ENCODE measurements around the gene FEM1A.
"Not testable (repeated sequence)": the region's sequence is repeated elsewhere in the genome, so short reads cannot be mapped to it uniquely, and the experiment has no call there.

The FEM1A gene

DNA sequence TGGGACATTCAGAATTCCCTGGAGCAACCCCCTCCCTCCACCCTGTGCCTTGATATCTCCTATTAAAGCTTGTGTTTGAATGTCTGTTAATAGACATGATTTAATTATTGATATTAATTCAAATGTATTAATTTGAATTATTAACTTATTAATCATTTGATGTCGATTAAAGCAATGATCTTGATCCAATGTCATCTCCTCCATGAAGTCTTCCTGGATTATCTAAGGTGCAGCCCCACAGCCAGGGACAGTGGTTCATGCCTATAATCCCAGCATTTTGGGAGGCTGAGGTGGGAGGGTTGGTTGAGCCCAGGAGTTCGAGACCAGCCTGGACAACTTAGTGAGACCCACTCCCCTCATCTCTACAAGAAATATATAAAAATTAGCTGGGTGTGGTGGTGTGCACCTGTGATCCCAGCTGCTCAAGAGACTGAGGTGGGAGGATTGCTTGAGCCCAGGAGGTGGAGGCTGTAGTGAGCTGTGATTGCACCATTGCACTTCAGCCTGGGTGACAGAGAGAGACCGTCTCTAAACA is 9.6 kb downstream of the FEM1A start:
- Histone ChIP-seq H3K27me3 (ENCODE audit: control insufficient read depth, insufficient read depth, low read length) (no peaks in the 10 kb centered on the region), H3K9me3 (ENCODE audit: control insufficient read depth, insufficient read depth, low read length) (no peaks in the 10 kb centered on the region), H3K36me3 (ENCODE audit: control insufficient read depth, insufficient read depth, low read length) (no peaks in the 10 kb centered on the region), H3K9ac (ENCODE audit: low read depth, low read length) (no peak overlapping the region), H3K4me1 (ENCODE audit: control insufficient read depth, insufficient read depth, low read length) (no peaks in the 10 kb centered on the region), H3K4me3 (ENCODE audit: low read depth, low read length) (no peak overlapping the region)

DNA sequence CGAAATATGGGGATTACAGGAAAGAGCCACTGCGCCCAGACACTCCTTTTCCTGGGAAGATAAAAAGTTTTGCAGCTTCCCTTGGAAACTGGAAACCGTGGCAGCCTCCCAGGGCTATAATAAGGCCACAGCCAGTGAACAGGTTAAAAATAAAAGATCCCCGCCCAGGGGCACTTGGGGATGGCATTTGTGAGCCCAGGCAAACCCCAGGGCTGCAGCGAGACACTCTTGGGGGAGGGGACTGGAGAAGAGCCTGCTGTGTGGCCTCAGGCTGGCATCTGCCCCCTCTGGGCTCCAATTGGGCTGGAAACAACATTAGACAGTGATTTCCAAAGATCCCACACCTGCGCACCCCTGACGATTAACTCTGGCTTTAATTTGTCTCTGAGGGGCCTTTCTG is 11.2 kb downstream of the FEM1A start:
- Histone ChIP-seq H3K4me1 (ENCODE audit: control insufficient read depth, insufficient read depth, low read length) (no peaks in the 10 kb centered on the region), H3K4me3 (ENCODE audit: low read depth, low read length) (no peak overlapping the region), H3K9ac (ENCODE audit: low read depth, low read length) (no peak overlapping the region), H3K27me3 (ENCODE audit: control insufficient read depth, insufficient read depth, low read length) (no peaks in the 10 kb centered on the region), H3K9me3 (ENCODE audit: control insufficient read depth, insufficient read depth, low read length) (no peaks in the 10 kb centered on the region), H3K36me3 (ENCODE audit: control insufficient read depth, insufficient read depth, low read length) (no peaks in the 10 kb centered on the region)

DNA sequence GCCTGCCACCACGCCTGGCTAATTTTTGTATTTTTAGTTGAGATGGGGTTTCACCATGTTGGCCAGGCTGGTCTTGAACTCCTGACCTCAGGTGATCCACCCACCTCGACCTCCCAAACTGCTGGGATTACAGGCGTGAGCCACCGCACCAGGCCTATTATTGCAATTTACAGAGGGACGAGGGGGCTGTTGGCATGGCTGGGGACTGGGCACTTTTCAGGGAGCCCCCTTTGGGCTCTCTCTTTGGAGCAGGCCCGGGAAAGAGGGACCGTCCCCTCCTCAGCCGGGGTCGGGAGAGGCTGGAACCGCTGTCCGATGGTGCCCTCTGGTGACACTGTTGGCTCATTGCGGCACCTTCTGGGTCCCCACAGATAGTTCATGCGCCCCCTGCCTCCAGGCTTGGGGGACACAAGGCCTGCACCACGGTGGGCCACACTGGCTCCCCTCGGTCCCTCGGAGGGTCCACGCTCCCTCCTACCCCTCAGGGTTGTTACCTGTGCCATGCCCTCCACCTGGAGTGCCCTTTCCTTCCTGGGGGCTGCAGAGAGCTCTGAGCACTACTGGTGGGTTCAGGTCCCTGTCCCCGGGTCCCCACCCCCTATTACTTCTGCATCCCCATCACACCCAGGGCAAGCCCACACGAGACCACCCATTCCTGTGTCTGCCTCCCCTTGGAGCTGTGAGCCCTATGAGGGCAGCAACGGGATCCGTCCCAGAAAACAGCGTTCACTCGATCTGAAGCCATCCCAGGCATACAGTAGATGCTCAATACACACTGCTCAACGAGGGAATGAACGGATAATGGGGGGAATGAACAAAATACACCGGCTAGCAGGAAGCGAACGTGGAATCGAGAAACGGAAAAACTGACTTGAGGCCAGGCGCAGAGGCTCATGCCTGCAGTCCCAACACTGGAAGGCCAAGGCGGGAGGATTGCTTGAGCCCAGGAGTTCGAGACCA is 12.5 kb downstream of the FEM1A start:
- H3K36me3 ChIP-seq (ENCODE audit: control insufficient read depth, insufficient read depth, low read length): no peaks in the 10 kb centered on the region
- H3K4me1 ChIP-seq (ENCODE audit: control insufficient read depth, insufficient read depth, low read length): no peaks in the 10 kb centered on the region
- H3K9ac ChIP-seq (ENCODE audit: low read depth, low read length): no peak overlapping the region
- H3K27me3 ChIP-seq (ENCODE audit: control insufficient read depth, insufficient read depth, low read length): no peaks in the 10 kb centered on the region
- no peaks in the 10 kb centered on the region for H3K9me3 ChIP-seq (ENCODE audit: control insufficient read depth, insufficient read depth, low read length)
- no peak overlapping the region for H3K4me3 ChIP-seq (ENCODE audit: low read depth, low read length)

DNA sequence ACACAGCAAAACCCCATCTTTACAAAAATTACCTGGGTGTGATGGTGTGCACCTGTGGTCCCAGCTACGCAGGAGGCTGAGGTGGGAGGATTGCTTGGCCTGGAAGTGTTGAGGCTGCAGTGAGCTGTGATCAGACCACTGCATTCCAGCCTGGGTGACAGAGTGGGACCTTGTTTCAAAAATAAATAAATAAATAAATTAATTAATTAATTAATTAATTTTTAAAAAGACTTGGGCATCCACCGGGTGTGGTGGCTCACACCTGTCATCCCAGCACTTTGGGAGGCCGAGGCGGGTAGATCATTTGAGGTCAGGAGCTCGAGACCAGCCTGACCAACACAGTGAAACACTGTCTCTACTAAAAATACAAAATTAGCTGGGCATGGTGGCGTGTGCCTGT is 13.6 kb downstream of the FEM1A start:
- H3K9ac ChIP-seq (ENCODE audit: low read depth, low read length); H3K27me3 ChIP-seq (ENCODE audit: control insufficient read depth, insufficient read depth, low read length): not testable (repeated sequence)

DNA sequence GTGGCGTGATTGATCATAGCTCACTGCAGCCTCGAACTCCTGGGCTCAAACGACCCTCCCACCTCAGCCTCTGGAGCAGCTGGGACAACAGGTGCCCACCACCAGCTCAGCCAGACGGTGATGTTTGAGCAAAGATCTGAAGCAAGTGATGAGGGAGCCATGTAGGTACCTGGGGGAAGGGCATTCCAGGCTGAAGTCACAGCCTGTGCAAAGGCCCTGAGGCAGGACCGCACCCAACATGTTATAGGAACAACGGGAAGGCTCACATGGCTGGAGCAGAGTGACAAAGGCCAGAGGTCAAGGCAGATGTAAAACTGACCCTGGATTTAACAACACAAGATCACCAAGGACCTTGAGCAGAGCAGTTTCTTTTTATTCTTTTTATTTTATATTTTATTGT is 14.8 kb downstream of the FEM1A start:
- H3K9ac ChIP-seq (ENCODE audit: low read depth, low read length): no peak overlapping the region
- H3K36me3 ChIP-seq (ENCODE audit: control insufficient read depth, insufficient read depth, low read length): no peaks in the 10 kb centered on the region
- H3K4me1 ChIP-seq (ENCODE audit: control insufficient read depth, insufficient read depth, low read length): no peaks in the 10 kb centered on the region
- no peaks in the 10 kb centered on the region for H3K27me3 ChIP-seq (ENCODE audit: control insufficient read depth, insufficient read depth, low read length)
- H3K9me3 ChIP-seq (ENCODE audit: control insufficient read depth, insufficient read depth, low read length): no peaks in the 10 kb centered on the region
- no peak overlapping the region for H3K4me3 ChIP-seq (ENCODE audit: low read depth, low read length)

More for the DNA sequence above, 13.6 kb downstream of the FEM1A start:
- H3K4me3 ChIP-seq (ENCODE audit: low read depth, low read length); H3K4me1 ChIP-seq (ENCODE audit: control insufficient read depth, insufficient read depth, low read length); H3K36me3 ChIP-seq (ENCODE audit: control insufficient read depth, insufficient read depth, low read length); H3K9me3 ChIP-seq (ENCODE audit: control insufficient read depth, insufficient read depth, low read length): not testable (repeated sequence)

DNA sequence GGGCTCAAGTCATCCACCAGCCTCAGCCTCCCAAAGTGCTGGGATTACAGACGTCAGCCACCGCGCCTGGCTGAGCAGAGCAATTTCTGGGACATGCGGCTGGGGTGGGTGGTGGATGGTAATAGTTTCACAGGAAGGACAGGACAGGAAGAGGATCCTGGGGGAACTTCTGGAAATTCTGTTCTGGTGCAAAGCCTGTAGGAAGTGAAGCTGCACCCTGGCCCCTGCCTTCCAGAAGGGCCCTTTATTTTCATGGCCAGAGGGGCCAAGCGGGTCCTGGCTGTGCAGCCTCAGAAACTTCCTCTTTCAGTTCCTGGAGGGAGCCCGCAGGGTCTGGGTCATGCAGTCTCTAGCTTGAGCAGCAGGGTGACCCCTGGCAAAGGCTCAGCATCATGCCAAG is 15.7 kb downstream of the FEM1A start:
- Histone ChIP-seq H3K27me3 (ENCODE audit: control insufficient read depth, insufficient read depth, low read length) (no peaks in the 10 kb centered on the region), H3K36me3 (ENCODE audit: control insufficient read depth, insufficient read depth, low read length) (no peaks in the 10 kb centered on the region), H3K9ac (ENCODE audit: low read depth, low read length) (no peak overlapping the region), H3K4me3 (ENCODE audit: low read depth, low read length) (no peak overlapping the region), H3K9me3 (ENCODE audit: control insufficient read depth, insufficient read depth, low read length) (no peaks in the 10 kb centered on the region), H3K4me1 (ENCODE audit: control insufficient read depth, insufficient read depth, low read length) (no peaks in the 10 kb centered on the region)

DNA sequence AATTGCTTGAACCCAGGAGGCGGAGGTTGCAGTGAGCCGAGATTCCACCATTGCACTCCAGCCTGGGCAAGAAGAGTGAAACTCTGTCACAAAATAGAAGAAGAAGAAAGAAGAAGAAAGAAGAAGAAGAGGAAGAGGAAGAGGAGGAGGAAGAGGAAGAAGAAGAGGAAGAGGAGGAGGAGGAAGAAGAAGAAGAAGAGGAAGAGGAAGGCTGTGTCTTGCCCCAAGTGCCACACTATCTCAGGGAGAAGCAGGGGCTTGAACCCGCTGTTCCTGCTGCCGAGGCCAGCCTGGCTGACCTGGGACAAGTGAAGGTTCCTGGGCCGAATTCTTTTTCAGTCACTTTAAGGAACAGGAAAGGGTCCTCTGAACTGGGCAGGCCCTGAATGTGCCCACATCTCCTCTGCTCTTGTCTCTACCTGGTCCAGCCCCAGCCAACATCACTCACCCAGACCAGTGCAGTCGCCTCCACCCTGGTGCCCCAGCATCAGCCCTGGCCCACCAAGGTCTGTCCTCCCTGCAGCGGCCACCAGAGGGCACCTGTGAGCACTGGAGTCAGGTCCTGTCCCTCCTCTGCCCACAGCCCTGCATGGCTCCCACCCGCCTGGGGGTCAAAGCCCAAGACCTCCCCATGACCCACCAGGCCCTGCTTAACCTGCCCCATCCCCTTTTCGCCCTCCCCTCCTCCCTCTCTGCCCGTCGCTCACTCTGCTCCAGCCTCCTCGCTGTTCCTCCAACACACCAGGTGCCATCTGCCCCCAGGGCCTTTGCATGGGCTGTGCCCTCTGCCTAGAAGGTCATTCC is 20.0 kb downstream of the FEM1A start:
- Histone ChIP-seq H3K27me3 (ENCODE audit: control insufficient read depth, insufficient read depth, low read length) (peaks cover 1% of the 10 kb centered on the region), H3K4me1 (ENCODE audit: control insufficient read depth, insufficient read depth, low read length) (no peaks in the 10 kb centered on the region), H3K36me3 (ENCODE audit: control insufficient read depth, insufficient read depth, low read length) (peaks cover under 1% of the 10 kb centered on the region), H3K9ac (ENCODE audit: low read depth, low read length) (no peak overlapping the region), H3K4me3 (ENCODE audit: low read depth, low read length) (no peak overlapping the region), H3K9me3 (ENCODE audit: control insufficient read depth, insufficient read depth, low read length) (no peaks in the 10 kb centered on the region)

DNA sequence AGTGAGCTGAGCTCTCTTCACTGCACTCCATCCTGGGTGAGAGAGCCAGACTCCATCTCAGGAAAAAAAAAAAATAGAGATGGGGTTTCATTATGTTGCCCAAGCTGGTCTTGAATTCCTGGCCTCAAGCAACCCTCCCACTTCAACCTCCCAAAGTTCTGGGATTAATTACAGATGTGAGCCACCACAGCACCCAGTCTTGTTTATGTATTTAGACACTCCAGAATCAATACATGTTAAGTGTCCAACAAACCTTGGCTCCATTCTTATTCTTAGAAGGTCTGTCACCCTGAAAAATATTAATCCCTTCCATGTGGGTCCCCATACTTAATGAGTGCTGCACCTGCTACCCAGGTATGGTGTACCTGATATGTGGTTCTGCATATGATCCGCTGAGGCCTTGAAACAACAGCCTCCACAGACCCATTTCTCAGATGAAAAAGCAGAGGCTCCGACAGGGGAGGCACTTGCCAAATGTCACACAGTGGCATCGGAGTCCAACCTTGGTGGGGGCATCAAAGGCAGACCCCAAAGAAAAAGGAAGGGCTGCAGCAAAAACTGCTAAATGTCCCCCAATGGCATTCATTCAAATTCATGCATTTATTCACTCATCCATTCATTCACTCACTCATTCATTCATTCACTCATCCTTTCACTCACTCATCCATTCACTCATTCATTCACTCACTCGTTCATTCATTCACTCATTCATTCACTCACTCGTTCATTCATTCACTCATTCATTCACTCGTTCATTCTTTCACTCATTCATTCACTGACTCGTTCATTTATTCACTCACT is 23.3 kb downstream of the FEM1A start:
- H3K36me3 ChIP-seq (ENCODE audit: control insufficient read depth, insufficient read depth, low read length): peaks cover 4% of the 10 kb centered on the region
- H3K9ac ChIP-seq (ENCODE audit: low read depth, low read length): no peak overlapping the region
- H3K27me3 ChIP-seq (ENCODE audit: control insufficient read depth, insufficient read depth, low read length): peaks cover 4% of the 10 kb centered on the region
- H3K4me1 ChIP-seq (ENCODE audit: control insufficient read depth, insufficient read depth, low read length): no peaks in the 10 kb centered on the region
- H3K9me3 ChIP-seq (ENCODE audit: control insufficient read depth, insufficient read depth, low read length): no peaks in the 10 kb centered on the region
- H3K4me3 ChIP-seq (ENCODE audit: low read depth, low read length): no peak overlapping the region

DNA sequence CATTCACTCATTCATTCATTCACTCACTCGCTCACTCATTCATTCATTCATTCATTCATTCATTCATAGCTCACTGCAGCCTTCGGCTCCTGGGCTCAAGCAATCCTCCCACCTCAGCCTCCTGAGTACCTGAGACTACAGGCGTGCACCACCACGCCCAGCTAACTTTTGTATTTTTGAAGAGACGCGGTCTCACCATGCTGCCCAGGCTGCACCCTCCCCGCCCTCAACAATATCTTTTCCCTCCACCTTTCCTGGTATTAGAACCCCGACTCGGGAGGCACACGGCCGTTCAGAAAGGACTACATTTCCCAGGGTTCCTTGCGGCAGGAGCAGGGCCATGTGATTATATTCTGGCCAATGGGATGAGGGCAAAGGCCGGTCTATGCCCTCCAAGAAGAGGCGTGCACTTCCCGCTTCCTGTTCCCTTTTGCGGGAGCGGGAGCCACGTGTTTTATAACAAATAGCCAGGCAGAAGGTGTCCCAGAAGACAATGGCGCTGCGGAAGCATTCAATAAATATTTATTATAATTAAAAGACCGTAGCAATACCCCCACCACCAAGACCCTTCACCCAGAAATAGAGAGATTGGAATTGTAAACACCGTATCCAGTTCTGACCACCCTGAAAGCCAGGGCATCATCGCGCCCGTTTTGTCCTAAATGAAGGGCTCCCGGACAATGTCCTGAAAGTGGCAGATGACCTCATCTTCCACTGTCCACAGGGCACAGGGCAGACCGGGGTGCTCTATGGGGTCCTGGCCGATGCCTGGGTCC is 24.1 kb downstream of the FEM1A start:
- peak overlapping the region; percentile 35 for H3K4me3 ChIP-seq (ENCODE audit: low read depth, low read length)
- no peaks in the 10 kb centered on the region for H3K4me1 ChIP-seq (ENCODE audit: control insufficient read depth, insufficient read depth, low read length)
- no peaks in the 10 kb centered on the region for H3K9me3 ChIP-seq (ENCODE audit: control insufficient read depth, insufficient read depth, low read length)
- no peak overlapping the region for H3K9ac ChIP-seq (ENCODE audit: low read depth, low read length)
- H3K36me3 ChIP-seq (ENCODE audit: control insufficient read depth, insufficient read depth, low read length): peaks cover 4% of the 10 kb centered on the region
- peaks cover 4% of the 10 kb centered on the region for H3K27me3 ChIP-seq (ENCODE audit: control insufficient read depth, insufficient read depth, low read length)

DNA sequence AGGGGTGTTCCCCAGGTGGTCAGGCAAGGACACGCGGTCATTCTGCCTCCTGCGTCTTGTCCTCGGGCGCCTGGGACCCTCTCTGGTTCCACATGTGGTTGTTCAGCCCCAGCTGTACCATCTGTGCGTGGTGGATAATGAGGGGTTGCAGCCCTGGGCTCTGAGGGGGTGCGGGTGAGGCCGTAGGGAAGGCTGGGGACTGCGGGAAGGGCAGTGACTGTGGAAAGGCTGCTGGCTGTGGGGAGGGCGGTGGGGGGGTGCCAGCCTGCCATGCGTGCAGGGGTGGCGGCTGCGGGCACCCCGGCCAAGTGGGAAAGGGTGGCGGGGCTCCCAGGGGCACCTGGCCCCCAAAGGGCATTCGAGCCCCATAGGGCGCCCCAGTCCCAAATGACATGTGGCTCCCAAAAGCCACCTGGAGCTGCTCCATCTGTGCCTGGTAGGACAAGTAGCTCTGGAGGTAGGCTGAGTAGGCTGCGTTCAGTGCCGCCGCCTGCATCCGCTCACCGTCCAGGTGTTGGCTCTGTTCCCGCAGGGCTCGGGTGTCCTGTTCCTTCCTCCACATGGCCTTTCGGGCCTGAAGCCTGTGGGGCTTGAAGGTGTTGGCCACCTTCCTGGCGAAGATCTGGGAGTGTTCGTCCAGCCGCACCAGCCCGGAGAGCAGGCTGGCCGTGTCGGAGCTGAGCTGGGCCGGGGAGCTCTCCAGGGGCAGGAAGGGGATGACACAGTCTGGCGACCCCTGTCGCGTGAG is 24.8 kb downstream of the FEM1A start:
- H3K4me1 ChIP-seq (ENCODE audit: control insufficient read depth, insufficient read depth, low read length): no peaks in the 10 kb centered on the region
- no peak overlapping the region for H3K9ac ChIP-seq (ENCODE audit: low read depth, low read length)
- H3K36me3 ChIP-seq (ENCODE audit: control insufficient read depth, insufficient read depth, low read length): peaks cover 4% of the 10 kb centered on the region
- H3K9me3 ChIP-seq (ENCODE audit: control insufficient read depth, insufficient read depth, low read length): no peaks in the 10 kb centered on the region
- no peak overlapping the region for H3K4me3 ChIP-seq (ENCODE audit: low read depth, low read length)
- peaks cover 4% of the 10 kb centered on the region for H3K27me3 ChIP-seq (ENCODE audit: control insufficient read depth, insufficient read depth, low read length)

All from iPS-15b (cell line).